NCI-H446 (cell line): ENCODE measurements around the gene IGF1.
"Not testable (repeated sequence)": the region's sequence is repeated elsewhere in the genome, so short reads cannot be mapped to it uniquely, and the experiment has no call there.

Source experiments
- DNase-seq, 2 experiments: peaks; one replicate each; lab custom pipeline; 2025; lab: John Stamatoyannopoulos, UW

The IGF1 gene

GRCh38 chr12:102462386-102462785, 18.0 kb downstream of the IGF1 start:
- no peak for DNase-seq

- no peak for DNase-seq
Observed at GRCh38 chr12:102461501-102461900, 18.9 kb downstream of the IGF1 start.

- no peak for DNase-seq
Observed at GRCh38 chr12:102459314-102459713, 21.0 kb downstream of the IGF1 start.

GRCh38 chr12:102454808-102455760, 25.3 kb downstream of the IGF1 start:
- DNase-seq: no peak

GRCh38 chr12:102454330-102454729, 26.0 kb downstream of the IGF1 start:
- DNase-seq: no peak

GRCh38 chr12:102452605-102453004, 27.8 kb downstream of the IGF1 start:
- no peak for DNase-seq

GRCh38 chr12:102449018-102449417, 31.3 kb downstream of the IGF1 start:
- not testable (repeated sequence) for DNase-seq

GRCh38 chr12:102447426-102447825, 32.9 kb downstream of the IGF1 start:
- DNase-seq: not testable (repeated sequence)

- no peak for DNase-seq
Observed at GRCh38 chr12:102444707-102445106, 35.7 kb downstream of the IGF1 start.

GRCh38 chr12:102444093-102444492, 36.3 kb downstream of the IGF1 start:
- no peak for DNase-seq

- no peak for DNase-seq
Observed at GRCh38 chr12:102441077-102441596, 39.2 kb downstream of the IGF1 start.

GRCh38 chr12:102439426-102440405, 40.6 kb downstream of the IGF1 start:
- no peak for DNase-seq

- DNase-seq: no peak
Observed at GRCh38 chr12:102438827-102439210, 41.5 kb downstream of the IGF1 start.

GRCh38 chr12:102438047-102438826, 42.1 kb downstream of the IGF1 start:
- no peak for DNase-seq

- DNase-seq: no peak
Observed at GRCh38 chr12:102437511-102437910, 42.9 kb downstream of the IGF1 start.

GRCh38 chr12:102436867-102437266, 43.5 kb downstream of the IGF1 start:
- DNase-seq: no peak

- DNase-seq: no peak
Observed at GRCh38 chr12:102435827-102436436, 44.4 kb downstream of the IGF1 start.

- DNase-seq: no peak
Observed at GRCh38 chr12:102433304-102433703, 47.1 kb downstream of the IGF1 start.

GRCh38 chr12:102430661-102431060, 49.7 kb downstream of the IGF1 start:
- no peak for DNase-seq

- DNase-seq: no peak
Observed at GRCh38 chr12:102429211-102430154, 50.9 kb downstream of the IGF1 start.
